Kasumi-1 (cell line): ENCODE measurements around the gene PRSS12.
A peak's percentile ranks its signal among the peaks of the same experiment; 100 is the strongest.

Experiments used
- DNase-seq, 2 experiments: peaks; one replicate each; lab custom pipeline; 2025; lab: John Stamatoyannopoulos, UW

The PRSS12 gene

DNA sequence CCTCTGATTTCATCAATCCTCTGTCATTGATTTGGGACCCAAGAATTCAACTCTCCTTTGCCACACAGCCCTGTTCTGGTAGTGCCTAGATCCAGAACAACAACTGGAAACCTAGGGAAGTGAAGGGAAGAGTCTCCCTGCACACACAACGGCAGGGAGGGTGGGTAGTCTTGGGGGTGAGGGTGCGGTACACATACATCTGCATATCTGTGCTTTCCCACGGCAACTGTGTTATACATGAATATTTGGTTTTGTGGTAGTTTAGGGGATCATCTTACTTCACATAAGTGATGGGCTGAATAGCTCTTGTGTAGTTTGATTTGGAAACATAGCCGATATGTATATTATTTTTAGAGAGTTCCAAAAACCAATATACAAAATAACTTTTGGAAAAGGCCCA is 3.3 kb upstream of the PRSS12 start:
- no peak for DNase-seq

DNA sequence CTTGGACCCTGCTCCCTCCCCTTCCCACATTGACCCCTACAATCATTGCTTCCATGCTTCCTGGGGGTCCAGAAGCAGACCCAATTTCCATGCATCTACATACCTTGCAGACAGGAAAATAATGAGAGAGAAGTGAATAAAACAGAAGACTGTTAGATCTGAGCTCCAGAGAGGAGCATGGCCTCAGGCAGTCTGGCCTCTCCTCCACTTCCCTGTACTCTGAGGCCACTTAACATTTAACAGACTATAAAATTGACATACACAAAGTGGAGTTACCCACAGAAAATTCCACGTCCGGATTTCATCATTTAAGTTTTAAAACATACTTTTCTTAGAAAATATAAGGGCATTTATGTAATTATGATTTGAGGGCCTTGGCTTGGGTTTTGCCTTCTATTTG is 2.1 kb upstream of the PRSS12 start:
- DNase-seq: no peak

DNA sequence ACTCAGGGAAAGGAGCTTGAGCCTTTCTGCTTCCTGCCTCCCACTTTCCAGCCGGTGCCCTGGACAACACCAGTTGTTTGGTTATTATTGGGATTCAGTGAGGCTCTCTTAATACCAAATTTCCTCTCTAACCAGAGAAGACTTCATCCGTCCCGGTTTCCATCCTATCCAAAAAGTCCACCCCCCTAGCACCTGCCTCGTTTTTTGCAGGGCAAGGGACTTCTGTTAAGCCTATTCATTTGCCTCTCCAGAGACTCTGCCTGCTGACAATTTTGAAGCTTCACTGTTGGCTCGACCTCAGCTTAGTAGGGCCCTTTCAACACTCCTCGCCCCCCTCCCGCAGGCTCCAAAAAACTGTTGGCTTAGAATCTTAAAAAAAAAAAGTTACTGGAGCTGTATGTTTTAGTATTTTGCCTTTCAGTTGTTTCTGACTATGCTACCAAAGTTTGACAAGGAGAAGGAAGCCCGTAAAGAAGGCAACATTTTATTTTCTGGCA is 779 bp upstream of the PRSS12 start:
- DNase-seq: no peak

GRCh38 chr4:118351851-118352827 is 664 bp downstream of the PRSS12 start:
- DNase-seq: no peak

DNA sequence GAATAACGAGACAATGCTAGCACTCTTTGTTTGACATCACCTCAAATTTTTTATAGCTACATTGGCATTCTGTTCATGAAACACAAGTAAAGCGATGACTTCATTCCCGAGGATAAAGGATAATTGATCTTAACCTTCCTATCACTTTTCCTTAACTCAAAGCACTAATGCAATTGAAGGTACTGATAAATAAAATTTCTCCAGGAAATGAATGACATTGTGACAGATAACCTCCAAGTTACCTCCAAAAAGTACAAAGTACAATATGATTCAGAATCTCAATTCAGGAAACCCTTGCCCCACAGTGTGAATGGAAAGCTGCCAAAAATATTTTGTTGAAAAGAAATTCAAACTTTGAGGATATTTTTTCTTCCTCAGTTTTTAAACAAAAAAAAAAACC is 1.8 kb downstream of the PRSS12 start:
- DNase-seq: no peak

GRCh38 chr4:118348886-118349285 is 3.9 kb downstream of the PRSS12 start:
- peak; percentile 50 to 78 for DNase-seq

DNA sequence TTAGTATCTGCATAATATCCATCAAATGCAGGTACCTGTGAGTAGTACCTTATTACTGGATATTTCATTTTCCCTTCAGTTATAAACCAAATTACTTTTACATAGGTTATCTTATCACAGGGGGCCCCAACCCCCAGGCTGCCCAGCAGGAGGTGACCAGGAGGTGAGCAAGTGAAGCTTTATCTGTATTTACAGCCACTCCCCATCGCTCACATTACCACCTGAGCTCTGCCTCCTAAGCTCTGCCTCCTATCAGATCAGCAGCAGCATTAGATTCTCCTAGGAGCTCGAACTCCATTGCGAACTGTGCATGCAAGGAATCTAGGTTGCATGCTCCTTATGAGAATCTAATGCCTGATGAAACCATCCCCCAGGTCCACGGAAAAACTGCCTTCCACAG is 6.3 kb downstream of the PRSS12 start:
- DNase-seq: no peak

DNA sequence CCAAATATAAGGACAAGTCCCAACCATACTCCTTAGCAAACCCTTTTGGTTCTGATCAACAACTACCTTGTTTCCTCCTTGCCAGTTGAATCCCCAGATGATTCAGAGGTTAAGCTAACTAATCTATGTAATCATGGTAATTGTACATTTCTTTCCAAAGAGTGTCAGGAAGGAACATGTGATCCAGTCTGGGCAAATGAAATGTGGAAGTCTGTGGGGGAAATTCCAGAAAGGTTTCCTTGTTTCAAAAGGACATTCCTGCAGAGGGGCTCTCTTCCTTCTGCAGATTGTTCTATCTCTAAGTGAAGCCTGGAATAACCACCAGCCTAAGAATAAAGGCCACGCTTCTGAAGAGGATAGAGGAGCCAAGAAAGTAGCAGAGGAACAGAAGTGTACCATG is 7.0 kb downstream of the PRSS12 start:
- DNase-seq: no peak

DNA sequence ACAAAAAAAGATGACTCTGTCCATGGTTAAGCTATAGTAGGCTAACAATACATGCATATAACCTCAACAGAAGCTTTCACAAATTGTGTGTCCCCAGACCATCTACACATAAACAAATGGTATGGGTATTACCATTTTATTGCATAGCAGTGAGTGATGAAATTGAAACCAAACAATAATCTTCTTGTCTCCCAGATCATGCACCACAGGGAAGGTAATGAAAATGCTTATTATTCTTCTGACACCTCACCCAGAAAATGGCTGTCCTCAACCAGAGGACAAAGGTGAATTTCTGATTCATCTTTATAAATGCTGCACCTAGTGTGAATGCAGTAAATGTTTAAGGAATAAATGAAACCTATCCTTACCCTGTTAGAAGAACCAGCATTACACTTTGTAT is 8.0 kb downstream of the PRSS12 start:
- DNase-seq: no peak

DNA sequence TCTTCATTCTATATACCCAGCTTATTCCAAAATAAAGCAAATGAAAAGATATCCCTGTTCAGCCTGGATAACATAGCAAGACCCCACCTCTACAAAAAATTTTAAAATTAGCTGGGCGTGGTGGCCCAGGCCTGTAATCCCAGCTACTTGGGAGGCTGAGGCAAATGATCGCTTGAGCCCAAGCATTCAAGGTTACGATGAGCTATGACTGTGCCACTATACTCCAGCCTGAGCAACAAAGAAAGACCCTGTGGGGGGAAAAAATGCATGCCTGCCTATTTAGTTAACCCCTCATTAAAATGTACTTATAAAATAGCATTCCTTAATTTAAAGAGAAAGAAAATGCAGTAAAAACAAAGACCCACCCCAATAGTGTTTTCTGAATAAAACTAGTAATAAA is 9.3 kb downstream of the PRSS12 start:
- DNase-seq: no peak

DNA sequence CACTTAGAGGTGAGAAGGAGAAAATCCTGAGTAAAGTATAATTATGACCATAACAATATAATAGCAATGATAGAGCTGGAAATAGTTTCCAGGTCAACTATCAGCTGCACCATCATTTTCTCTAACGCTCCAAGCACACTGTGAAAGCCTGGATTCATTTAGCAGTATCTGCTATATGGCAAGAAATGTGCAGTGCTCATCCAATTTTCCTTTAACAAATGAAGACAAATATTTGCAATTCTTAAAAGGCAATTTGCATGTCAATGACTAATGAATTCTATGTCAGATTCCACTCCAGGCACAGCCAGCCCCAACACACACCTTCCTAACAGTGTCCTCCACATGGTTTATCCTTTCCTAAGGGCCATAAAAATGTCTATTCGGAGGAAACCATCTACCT is 12.7 kb downstream of the PRSS12 start:
- no peak for DNase-seq

- peak; percentile 22 to 34 for DNase-seq
Observed at GRCh38 chr4:118338981-118339765, 13.6 kb downstream of the PRSS12 start.

- DNase-seq: no peak
Observed at GRCh38 chr4:118338518-118338917, 14.3 kb downstream of the PRSS12 start.

- no peak for DNase-seq
Observed at GRCh38 chr4:118337954-118338353, 14.8 kb downstream of the PRSS12 start.

GRCh38 chr4:118335774-118336173 is 17.0 kb downstream of the PRSS12 start:
- no peak for DNase-seq

- DNase-seq: no peak
Observed at GRCh38 chr4:118335324-118335723, 17.5 kb downstream of the PRSS12 start.

DNA sequence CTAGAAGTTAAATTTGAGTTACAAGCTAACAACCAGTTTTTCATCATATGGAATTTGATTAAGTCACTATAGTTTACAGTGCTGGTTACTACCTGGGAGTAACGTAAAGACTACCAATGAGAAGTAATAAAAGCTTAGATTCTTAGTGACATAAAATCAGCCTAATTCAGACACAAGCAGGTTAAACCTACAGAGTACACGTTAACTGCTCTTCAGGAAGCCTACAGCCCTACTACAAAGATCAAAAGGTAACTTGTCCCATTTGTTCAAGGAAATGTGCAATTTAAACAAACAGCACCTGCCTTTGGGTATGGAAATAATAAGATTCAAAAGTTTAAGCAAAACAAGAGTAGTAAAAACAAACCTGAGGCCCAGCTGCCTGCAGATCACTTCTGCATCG is 21.5 kb downstream of the PRSS12 start:
- no peak for DNase-seq

GRCh38 chr4:118329849-118330248 is 23.0 kb downstream of the PRSS12 start:
- no peak for DNase-seq

DNA sequence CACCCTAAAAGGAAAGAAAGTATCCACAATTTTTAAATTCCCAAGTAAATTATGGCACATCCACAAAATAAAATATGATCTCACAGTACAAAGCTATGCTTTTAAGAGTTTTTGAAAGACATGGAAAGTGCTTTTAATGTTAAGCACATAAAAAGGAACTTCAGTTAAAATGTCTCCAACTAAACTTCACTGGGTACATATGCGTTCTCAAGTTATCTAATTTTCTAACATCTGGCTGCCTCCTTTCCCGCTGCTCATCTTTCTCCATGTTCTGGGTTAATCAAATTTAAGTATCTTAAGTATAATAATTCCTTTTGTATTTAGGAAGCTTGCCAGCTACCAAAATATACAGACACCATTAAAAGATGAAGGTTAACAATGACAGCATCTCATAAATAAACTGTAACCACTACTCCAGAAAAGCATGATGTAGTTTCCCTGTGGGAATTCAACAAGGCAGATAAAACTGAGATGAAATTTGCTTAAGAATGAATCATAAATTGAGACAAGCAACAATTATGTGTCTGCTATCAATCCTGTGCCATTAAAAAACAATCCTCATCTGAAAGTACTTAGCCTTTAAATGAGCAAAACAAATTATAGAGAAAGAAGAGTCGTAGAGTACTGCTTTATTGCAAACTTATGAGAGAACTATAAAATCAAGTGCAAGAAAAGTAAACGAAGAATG is 25.1 kb downstream of the PRSS12 start:
- no peak for DNase-seq

GRCh38 chr4:118326585-118326984 is 26.2 kb downstream of the PRSS12 start:
- DNase-seq: peak; percentile 49 to 53

DNA sequence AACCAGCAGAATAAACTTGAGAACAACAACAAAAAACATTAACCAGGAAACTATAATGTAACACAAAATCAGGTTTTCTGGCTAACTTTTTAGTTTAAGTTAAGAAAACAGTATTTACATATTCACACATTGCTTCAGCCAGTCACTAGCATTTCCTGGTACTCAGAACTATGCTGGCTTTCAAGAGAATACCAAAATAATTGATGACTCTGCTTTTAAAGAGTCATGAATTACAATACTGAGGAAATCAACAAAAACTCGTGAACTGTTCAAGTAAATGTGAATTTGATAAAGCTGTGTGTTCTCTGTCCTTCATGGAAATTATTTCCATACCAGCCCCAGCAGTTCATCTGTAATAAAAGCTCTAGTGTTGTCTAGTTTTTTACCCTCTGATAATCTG is 27.4 kb downstream of the PRSS12 start:
- no peak for DNase-seq

GRCh38 chr4:118322831-118323502 is 29.8 kb downstream of the PRSS12 start:
- no peak for DNase-seq
